Natural killer cell treated with Interleukin-12 subunit alpha and Interleukin-12 subunit beta and Interleukin-15 and Interleukin-18, amount 100 ng/mL, for 72 hours (primary cell): ENCODE results near the gene WDR86. TPM values are rescaled to one million over a fixed set of nuclear protein-coding genes. Genes with fewer than 3 reads are reported as not detected.
A peak's percentile ranks its signal among the peaks of the same experiment; 100 is the strongest.

ENCODE experiments used
- ATAC-seq, 2 donors: fragments of 150-1000 bp; cut with Tn5 transposase in 1 of 2; sonication (Bioruptor Pico), chemical (Tn5 transposase) in 1 of 2; 2 replicates each; pipeline ENCODE4 v1.10.0; 2021
- DNase-seq: peaks from one replicate; pipeline ENCODE4 v3.0.0; 2022; ENCODE audit warnings: low spot score
- H3K27ac Mint-ChIP-seq, 2 donors: 1 replicate in 1 of 2; 2 replicates in 1 of 2; pipeline ENCODE4 v1.8.0; 2022; ENCODE audit warnings: mixed read lengths in 2 of 2, mild to moderate bottlenecking in 1 of 2, moderate library complexity in 1 of 2
- H3K27me3 Mint-ChIP-seq, 2 donors: 1 replicate in 1 of 2; 2 replicates in 1 of 2; pipeline ENCODE4 v1.8.0; 2022; ENCODE audit warnings: mixed read lengths in 2 of 2
- H3K36me3 Mint-ChIP-seq: one replicate; pipeline ENCODE4 v1.8.0; 2022; ENCODE audit warnings: mixed read lengths
- H3K4me1 Mint-ChIP-seq, 2 donors: 1 replicate in 1 of 2; 2 replicates in 1 of 2; pipeline ENCODE4 v1.8.0; 2022; ENCODE audit warnings: low read depth in 2 of 2, mixed read lengths in 2 of 2, mild to moderate bottlenecking in 1 of 2
- H3K4me3 Mint-ChIP-seq: one replicate; pipeline ENCODE4 v1.8.0; 2022; ENCODE audit warnings: mixed read lengths
- H3K9me3 Mint-ChIP-seq: 2 replicates; pipeline ENCODE4 v1.8.0; 2022; ENCODE audit warnings: mixed read lengths
- total RNA-seq, 2 donors: library from RNA; stranded (reverse); gene quantifications; one replicate each; pipeline ENCODE4 v1.2.3, GENCODE V29; 2022

Gene WDR86
- total RNA-seq, 2 donors from 2014 or later = not detected

- H3K4me3 Mint-ChIP-seq = no peak overlapping the region
- H3K36me3 Mint-ChIP-seq = peaks cover 27% of the 10 kb centered on the region
- DNase-seq (no peak), ATAC-seq (no peak)
- peaks cover 3 to 7% of the 10 kb centered on the region in 2 donors for H3K4me1 Mint-ChIP-seq
- H3K27me3 Mint-ChIP-seq = no peaks in the 10 kb centered on the region
- H3K9me3 Mint-ChIP-seq = no peaks in the 10 kb centered on the region
- no peak overlapping the region for H3K27ac Mint-ChIP-seq
Observed at GRCh38 chr7:151363182-151363581, 46.7 kb downstream of the WDR86 start.

- peaks cover 0 to 5% of the 10 kb centered on the region in 2 donors for H3K4me1 Mint-ChIP-seq
- ATAC-seq (no peak), DNase-seq (no peak)
- no peak overlapping the region for H3K27ac Mint-ChIP-seq
- no peaks in the 10 kb centered on the region for H3K9me3 Mint-ChIP-seq
- no peak overlapping the region for H3K4me3 Mint-ChIP-seq
- no peaks in the 10 kb centered on the region for H3K27me3 Mint-ChIP-seq
- peaks cover 29% of the 10 kb centered on the region for H3K36me3 Mint-ChIP-seq
Observed at GRCh38 chr7:151361193-151361959, 48.5 kb downstream of the WDR86 start.

- Mint-ChIP-seq H3K4me3 (no peak overlapping the region), H3K36me3 (peaks cover 15% of the 10 kb centered on the region), H3K9me3 (no peaks in the 10 kb centered on the region), H3K4me1 (peaks cover 29 to 32% of the 10 kb centered on the region in 2 donors), H3K27me3 (no peaks in the 10 kb centered on the region), H3K27ac (peak overlapping the region; percentile 94)
- DNase-seq = no peak
- no peak for ATAC-seq
Observed at GRCh38 chr7:151352512-151352911, 57.3 kb downstream of the WDR86 start.

GRCh38 chr7:151351967-151352366, 57.9 kb downstream of the WDR86 start:
- peak overlapping the region; percentile 77 for H3K4me3 Mint-ChIP-seq
- no peaks in the 10 kb centered on the region for H3K27me3 Mint-ChIP-seq
- DNase-seq = peak; percentile 76
- H3K4me1 Mint-ChIP-seq = peaks cover 29 to 32% of the 10 kb centered on the region in 2 donors
- peaks cover 15% of the 10 kb centered on the region for H3K36me3 Mint-ChIP-seq
- ATAC-seq = peak; percentile 58 to 68
- no peaks in the 10 kb centered on the region for H3K9me3 Mint-ChIP-seq
- H3K27ac Mint-ChIP-seq = peak overlapping the region; percentile 94

- DNase-seq = no peak
- Mint-ChIP-seq H3K27ac (peak overlapping the region; percentile 94), H3K4me3 (peak overlapping the region; percentile 77), H3K9me3 (no peaks in the 10 kb centered on the region), H3K27me3 (no peaks in the 10 kb centered on the region), H3K36me3 (peaks cover 18% of the 10 kb centered on the region), H3K4me1 (peaks cover 29 to 32% of the 10 kb centered on the region in 2 donors)
- ATAC-seq = peak; percentile 45 to 60
Observed at GRCh38 chr7:151351027-151351426, 58.8 kb downstream of the WDR86 start.

- DNase-seq = no peak
- peak; percentile 45 to 67 for ATAC-seq
- H3K27me3 Mint-ChIP-seq = no peaks in the 10 kb centered on the region
- H3K4me1 Mint-ChIP-seq = peaks cover 32 to 36% of the 10 kb centered on the region in 2 donors
- H3K36me3 Mint-ChIP-seq = peaks cover 17% of the 10 kb centered on the region
- H3K4me3 Mint-ChIP-seq = peak overlapping the region; percentile 90
- H3K9me3 Mint-ChIP-seq = no peaks in the 10 kb centered on the region
- peak overlapping the region; percentile 94 for H3K27ac Mint-ChIP-seq
Observed at GRCh38 chr7:151349507-151349853, 60.4 kb downstream of the WDR86 start.

- DNase-seq = no peak
- Mint-ChIP-seq H3K9me3 (no peaks in the 10 kb centered on the region), H3K4me1 (peaks cover 32 to 36% of the 10 kb centered on the region in 2 donors), H3K36me3 (peaks cover 12% of the 10 kb centered on the region), H3K27ac (peak overlapping the region; percentile 94), H3K27me3 (no peaks in the 10 kb centered on the region), H3K4me3 (peak overlapping the region; percentile 90)
- no peak for ATAC-seq
Observed at GRCh38 chr7:151348970-151349369, 60.9 kb downstream of the WDR86 start.

GRCh38 chr7:151347200-151347599, 62.6 kb downstream of the WDR86 start:
- DNase-seq = no peak
- H3K4me1 Mint-ChIP-seq = peaks cover 34 to 45% of the 10 kb centered on the region in 2 donors
- no peaks in the 10 kb centered on the region for H3K27me3 Mint-ChIP-seq
- H3K36me3 Mint-ChIP-seq = peaks cover 9% of the 10 kb centered on the region
- no peak for ATAC-seq
- no peaks in the 10 kb centered on the region for H3K9me3 Mint-ChIP-seq
- H3K27ac Mint-ChIP-seq = no peak overlapping the region
- H3K4me3 Mint-ChIP-seq = no peak overlapping the region

- Mint-ChIP-seq H3K4me1 (peaks cover 27 to 37% of the 10 kb centered on the region in 2 donors), H3K27ac (peak overlapping the region; percentile 58 to 75), H3K9me3 (no peaks in the 10 kb centered on the region), H3K36me3 (peaks cover 9% of the 10 kb centered on the region), H3K4me3 (no peak overlapping the region), H3K27me3 (no peaks in the 10 kb centered on the region)
- DNase-seq (no peak), ATAC-seq (no peak)
Observed at GRCh38 chr7:151346470-151346769, 63.4 kb downstream of the WDR86 start.

- Mint-ChIP-seq H3K9me3 (no peaks in the 10 kb centered on the region), H3K4me3 (peak overlapping the region; percentile 24), H3K36me3 (peaks cover 9% of the 10 kb centered on the region), H3K27me3 (no peaks in the 10 kb centered on the region), H3K4me1 (peaks cover 24 to 35% of the 10 kb centered on the region in 2 donors), H3K27ac (peak overlapping the region; percentile 58 to 75)
- DNase-seq (no peak), ATAC-seq (no peak)
Observed at GRCh38 chr7:151345576-151346469, 64.0 kb downstream of the WDR86 start.

GRCh38 chr7:151343516-151343915, 66.3 kb downstream of the WDR86 start:
- Mint-ChIP-seq H3K9me3 (peaks cover 3% of the 10 kb centered on the region), H3K4me3 (peak overlapping the region; percentile 85), H3K27ac (peak overlapping the region; percentile 59 to 97), H3K4me1 (peaks cover 24 to 35% of the 10 kb centered on the region in 2 donors), H3K27me3 (no peaks in the 10 kb centered on the region), H3K36me3 (peaks cover 9% of the 10 kb centered on the region)
- DNase-seq (no peak), ATAC-seq (no peak)

GRCh38 chr7:151342811-151343210, 67.0 kb downstream of the WDR86 start:
- H3K27ac Mint-ChIP-seq = peak overlapping the region; percentile 59 to 97
- no peaks in the 10 kb centered on the region for H3K27me3 Mint-ChIP-seq
- H3K4me3 Mint-ChIP-seq = peak overlapping the region; percentile 85
- no peak for ATAC-seq
- H3K9me3 Mint-ChIP-seq = peaks cover 3% of the 10 kb centered on the region
- DNase-seq = no peak
- peaks cover 23 to 35% of the 10 kb centered on the region in 2 donors for H3K4me1 Mint-ChIP-seq
- peaks cover 9% of the 10 kb centered on the region for H3K36me3 Mint-ChIP-seq

- Mint-ChIP-seq H3K4me3 (peak overlapping the region; percentile 85), H3K4me1 (peaks cover 21 to 35% of the 10 kb centered on the region in 2 donors), H3K36me3 (peaks cover 9% of the 10 kb centered on the region), H3K9me3 (peaks cover 3% of the 10 kb centered on the region), H3K27ac (peak overlapping the region; percentile 59 to 97), H3K27me3 (no peaks in the 10 kb centered on the region)
- peak; percentile 48 to 76 for ATAC-seq
- DNase-seq = no peak
Observed at GRCh38 chr7:151342102-151342646, 67.7 kb downstream of the WDR86 start.
